Astrocyte of the hippocampus (primary cell): Measurements from ENCODE around the gene MECP2.
A peak's percentile ranks its signal among the peaks of the same experiment; 100 is the strongest.

Source experiments
- DNase-seq: peaks from one replicate; pipeline ENCODE4 v3.0.0; 2011; ENCODE audit warnings: low read depth, low spot score

MECP2 gene

GRCh38 chrX:154115750-154116149 lies 18.2 kb upstream of the MECP2 start:
- DNase-seq: no peak

DNA sequence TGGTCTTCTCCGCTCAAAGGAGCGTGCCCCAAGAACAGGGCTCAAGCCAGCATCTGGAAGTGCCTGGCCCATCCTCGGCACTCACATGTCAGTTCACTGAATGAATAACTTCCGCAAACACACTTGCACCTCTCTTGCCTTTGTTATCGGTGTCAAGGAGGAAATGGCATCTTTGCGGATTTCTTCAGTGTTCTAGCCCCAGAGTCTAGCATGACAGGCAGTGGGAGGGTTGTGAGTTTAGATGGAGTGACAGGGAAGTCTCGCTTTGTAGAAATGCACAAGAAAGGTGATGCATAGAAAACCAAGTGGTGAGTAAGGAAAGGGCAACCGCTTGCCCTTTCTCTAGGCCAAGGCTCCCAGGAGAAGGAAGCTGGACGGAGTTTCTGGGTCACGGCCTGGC lies 17.6 kb upstream of the MECP2 start:
- no peak for DNase-seq

DNA sequence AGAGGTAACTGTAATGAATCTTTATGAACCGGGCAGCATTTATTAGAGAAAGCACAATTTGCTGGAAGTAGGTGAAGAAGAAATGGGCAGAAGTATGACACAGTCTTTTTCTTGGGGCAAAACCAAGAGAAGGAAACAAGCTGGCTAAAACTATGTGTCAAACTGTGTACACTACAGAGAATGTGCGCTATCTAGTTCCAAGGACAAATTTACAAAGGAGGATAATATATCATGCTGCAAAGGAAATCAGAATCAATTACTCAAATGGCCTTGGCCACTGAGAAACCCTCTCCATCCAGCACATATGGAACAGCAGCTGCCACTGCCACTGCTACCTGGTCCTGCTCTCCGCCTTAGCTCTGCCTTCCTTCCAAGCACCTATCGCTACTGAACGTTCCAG lies 17.1 kb upstream of the MECP2 start:
- no peak for DNase-seq

DNA sequence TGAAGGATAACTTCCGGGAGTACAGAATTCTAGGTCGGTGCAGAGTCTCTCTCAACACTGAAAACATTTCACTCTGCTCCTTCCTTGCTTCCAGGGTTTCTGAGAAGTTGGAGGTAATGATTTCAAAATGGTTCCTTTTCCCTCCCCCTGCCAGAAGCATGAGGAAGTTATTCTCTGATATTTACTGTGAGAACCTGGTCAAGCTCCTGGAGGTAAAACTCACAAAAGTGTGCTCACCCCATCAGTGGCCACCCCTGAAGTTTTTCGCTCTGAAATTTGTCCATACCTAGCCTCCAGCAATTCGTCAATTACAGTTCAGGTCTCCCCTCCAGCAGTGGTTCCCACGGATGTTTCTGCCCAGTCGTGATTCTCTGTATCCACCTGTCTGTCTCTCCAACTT lies 16.2 kb upstream of the MECP2 start:
- DNase-seq: no peak

DNA sequence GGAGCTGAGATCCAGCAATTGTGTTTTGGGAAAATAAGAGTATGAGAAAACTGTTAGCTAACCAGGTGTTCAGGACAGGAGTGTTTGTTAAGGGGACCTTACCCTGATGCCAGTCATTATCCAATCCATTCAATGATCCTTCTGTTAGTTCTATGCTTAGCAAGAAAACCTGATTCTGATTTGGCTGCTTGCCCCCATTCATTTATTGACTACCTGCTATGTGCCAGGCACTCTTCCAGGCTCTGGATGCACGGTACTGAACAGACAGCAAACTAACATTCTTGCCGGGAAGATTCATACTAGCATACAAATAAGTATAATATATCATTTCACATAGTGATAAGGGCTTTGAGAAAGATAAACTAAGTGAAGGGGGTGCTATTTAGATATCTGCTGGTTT lies 1.0 kb upstream of the MECP2 start:
- no peak for DNase-seq

DNA sequence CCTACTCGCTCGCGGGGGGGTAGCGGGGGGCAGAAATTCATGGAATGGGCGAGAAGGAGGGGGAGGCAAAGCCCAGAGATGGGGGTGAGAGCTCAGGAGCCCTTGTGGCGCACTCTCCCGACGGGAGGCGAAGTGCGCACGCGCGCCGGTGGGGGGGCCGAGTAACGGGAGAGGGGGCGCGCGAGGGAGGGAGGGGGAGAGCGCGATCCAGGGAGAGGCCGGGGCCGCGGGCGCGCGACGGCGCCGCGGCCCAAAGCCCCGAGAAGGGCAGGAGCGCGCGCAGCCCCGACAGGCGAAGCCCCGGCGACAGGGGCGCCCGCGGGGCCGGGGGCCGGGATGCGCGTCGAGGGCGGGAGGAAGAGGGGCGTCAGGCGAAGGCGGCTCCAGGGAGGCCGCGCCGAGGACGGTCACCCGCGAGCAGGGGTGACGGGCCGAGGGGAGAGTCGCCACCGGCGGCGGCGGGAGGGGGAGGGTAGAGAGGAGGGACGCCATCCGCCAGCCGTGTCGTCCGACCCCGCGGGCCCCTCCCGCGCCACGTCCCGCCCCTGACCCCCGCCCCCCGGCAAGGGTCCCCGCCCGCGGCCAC lies 421 bp downstream of the MECP2 start:
- DNase-seq: peak; percentile 88

DNA sequence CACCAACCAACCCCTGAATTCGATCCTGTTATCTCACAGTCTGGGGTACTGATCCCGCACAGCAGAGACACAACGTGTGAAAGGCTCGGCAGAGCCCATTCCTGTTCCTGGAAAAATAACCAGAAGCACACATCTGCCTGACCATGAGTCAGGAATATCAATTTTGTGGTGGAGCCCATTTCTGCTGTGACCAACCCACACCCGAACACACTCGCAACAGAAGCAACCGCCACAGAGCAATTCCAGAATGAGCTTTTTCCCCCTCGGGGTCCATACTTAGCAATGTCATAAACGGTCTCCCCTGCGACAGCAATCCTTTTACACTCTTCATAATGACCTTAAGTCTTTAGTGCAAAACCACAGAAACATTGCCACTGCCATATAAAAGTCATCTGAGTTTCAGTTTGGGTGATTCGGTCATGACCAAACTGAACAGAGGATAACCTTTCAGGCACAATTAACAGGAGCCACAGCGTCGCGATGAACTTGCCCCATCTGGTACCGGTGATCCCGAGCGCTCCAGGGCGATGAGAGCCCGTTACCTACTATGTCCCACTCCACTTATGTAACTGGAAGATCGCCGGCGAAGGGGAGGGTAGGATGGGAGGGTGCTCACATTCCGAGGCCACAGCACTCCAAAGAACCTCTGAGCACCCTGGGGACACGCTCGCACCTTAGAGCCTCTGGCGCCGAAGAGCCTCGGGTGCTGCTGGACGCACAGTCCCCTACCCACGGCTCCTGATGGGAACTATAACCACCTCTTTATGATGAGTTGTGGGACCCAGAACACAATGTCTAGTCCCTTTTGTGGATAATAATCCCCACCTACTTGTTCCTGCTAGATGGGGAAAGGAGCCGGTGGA lies 1.1 kb downstream of the MECP2 start:
- peak; percentile 31 for DNase-seq

GRCh38 chrX:154094833-154095232 lies 2.7 kb downstream of the MECP2 start:
- DNase-seq: no peak

- no peak for DNase-seq
Observed at GRCh38 chrX:154093965-154094364, 3.6 kb downstream of the MECP2 start.

DNA sequence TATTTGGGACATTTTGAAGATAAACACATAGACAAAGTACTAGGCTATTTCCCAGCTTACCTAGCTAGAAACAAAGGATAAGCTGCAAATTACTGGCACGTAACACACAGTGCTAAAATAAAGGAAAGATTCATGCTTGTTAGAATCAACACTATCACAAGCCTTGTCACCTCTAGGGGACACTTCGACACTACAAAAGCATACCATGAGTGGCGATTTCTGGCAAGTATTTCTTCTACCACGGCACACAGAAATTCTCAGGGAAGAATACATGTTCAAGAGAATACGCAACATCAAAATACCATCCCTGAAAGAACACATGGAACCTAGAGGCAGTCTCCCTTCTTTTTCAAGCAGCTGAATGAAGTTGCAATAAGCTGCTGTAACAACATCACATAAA lies 5.1 kb downstream of the MECP2 start:
- no peak for DNase-seq

DNA sequence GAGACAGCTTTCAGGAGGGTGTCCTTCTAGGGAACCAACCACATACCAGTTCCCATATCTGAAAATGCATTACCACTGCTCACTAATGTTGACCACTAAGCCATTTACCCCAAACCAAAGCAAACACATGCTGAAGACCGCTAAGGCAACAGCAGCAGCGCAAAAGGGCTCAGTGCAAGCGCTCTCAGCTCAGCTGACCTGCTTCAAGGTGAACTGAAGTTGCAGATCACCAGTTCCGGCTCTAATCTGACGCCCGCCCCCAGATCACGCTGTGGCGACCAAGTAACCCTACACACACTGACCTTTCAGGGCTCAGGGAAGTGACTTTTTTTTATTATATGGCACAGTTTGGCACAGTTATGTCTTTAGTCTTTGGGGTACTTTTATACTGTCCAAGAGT lies 5.8 kb downstream of the MECP2 start:
- DNase-seq: no peak

DNA sequence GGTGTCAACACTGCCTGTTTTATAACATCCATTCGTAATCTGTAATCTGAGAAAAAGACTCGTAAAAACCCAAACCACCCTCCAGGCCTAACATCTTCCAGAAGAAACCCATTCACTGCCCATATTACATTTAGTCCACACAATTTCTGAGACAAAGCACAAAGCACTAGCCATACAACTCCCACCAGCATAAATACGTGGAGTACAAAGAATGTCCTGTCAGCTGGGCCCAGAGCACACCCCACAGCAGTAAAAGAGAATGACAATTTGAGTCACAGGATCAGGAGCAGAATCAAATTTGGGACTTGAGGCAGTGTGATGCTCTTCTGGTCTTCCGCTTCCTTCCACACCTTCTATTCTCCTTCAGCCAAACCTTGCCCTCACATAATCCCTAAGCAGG lies 6.8 kb downstream of the MECP2 start:
- no peak for DNase-seq

GRCh38 chrX:154084449-154085300 lies 12.8 kb downstream of the MECP2 start:
- DNase-seq: no peak

DNA sequence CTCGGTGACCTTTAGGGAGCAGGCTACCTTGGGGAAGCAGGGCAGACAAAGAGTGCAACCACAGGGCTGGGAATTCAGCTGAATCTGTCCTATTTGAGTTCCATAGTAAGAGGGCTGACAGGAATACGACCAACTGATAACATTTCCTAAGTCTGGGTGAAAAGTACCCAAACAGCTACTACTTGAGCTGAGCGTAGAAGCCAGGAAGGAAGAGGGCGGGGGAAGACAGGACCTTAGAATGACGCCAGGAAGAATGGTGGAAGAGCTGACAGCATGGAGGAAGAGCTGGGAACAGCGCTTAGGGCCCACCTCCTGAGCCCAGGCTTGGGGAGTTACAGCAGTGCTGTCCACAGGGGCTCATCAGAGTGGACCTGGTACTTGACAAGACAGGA lies 14.4 kb downstream of the MECP2 start:
- no peak for DNase-seq

DNA sequence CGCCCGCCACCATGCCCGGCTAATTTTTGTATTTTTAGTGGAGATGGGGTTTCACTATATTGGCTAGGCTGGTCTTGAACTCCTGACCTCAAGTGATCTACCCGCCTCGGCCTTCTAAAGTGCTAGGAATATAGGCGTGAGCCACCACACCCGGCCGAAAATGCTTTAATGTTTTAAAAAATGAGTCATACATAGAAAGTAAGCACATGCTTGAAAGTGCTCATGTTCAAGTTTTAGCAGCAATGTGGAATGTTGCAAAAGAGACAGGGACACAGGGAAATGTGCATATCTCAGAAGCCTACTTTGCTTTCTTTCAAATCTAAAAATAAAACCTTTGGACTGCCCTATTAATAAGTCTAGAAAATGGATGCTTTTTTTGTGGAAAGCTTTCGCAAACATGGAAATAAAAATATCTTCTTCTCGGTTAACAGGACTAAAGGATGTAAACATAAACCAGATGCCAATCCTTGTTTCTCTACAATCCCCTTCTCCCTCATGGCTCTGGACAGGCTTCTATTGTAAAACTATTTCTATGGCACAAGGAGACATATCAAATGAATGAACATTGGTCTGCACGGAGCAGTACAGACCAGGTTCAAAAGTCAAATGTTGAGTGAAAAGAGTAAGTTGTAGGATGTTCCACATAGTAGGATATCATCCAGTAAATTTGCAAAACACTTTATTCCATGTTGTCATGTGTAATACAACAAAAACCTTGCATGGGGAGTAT lies 15.0 kb downstream of the MECP2 start:
- peak; percentile 40 for DNase-seq

GRCh38 chrX:154077101-154077500 lies 20.4 kb downstream of the MECP2 start:
- DNase-seq: no peak

- DNase-seq: peak; percentile 69
Observed at GRCh38 chrX:154074199-154074598, 23.3 kb downstream of the MECP2 start.

DNA sequence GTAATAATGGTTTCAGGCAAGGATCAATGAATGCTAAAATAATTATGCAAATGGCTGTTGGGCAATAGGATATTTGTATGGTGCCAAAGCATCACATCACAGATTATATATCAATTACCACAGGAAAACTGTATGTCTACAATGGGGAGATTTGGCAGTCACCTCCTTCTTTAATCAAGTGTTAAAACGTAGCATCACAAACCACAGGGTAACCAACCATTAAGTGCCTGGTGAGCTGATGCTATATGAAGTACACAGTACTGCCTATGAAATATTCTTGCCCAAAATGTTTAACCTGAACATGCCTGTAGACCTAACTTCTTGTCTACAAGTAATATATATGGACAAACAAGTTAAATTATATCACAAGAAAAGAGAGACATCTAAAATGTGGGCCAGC lies 25.3 kb downstream of the MECP2 start:
- DNase-seq: no peak

- no peak for DNase-seq
Observed at GRCh38 chrX:154068560-154068959, 29.0 kb downstream of the MECP2 start.

DNA sequence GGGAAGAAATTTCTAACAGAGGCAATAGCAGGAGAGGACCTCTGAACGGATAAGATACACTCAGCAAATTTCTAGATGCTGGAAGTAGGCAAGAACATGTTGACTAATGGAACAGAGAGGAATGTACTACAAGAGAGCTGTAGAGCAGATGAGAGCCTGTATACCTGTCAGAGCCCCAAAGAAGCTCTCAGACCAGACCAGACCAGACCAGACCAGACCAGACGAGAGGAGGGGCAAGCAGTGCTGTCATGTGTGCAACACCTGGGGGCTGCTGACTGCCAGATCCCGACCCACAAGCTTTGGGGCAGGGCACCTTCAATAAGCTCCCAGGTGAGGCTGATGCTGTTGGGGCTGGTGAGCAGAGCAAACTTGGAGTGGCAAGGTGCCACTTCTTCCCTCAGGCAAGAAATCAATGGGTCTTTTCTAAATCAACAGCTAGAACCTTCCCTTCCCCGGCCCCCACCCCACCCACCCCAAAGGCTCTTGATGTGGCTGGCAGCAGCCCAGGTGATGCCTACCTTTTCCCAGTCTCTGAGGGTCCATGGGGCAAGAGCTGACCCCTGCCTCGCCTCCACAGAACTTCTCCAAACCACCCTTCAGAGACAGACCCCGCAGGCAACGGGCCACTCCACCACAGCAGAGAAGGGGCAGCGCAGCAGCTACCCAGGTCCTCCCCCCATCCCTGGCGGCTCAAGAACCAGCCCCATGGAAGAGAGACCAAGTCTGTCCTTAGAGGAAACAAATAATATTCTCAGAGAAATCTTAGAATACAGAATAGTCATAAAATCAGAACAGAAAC lies 32.7 kb downstream of the MECP2 start:
- DNase-seq: no peak

DNA sequence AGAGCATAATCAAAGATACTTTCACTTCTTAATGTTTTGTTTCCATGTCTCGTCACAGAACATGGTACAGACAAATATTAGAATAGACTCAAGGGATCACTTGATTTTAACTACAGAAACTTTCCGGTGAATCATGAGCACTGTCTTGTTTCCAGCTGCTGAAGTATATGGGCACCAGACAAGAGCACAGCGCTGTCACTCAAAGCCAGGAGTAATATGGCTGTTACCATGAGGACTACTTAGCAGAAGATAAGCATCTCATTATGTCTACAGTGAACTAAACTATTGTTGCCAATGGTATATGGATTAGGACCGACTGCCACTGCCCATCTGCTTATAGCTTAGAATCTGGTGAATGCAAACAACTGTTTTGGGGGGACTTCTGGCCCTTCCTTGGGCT lies 34.3 kb downstream of the MECP2 start:
- DNase-seq: no peak
